Stimulated activated CD4-positive, alpha-beta T cell treated with anti-CD3 and anti-CD28 coated beads, Interleukin-1b, Interleukin-23, amount 100 ng/mL, for 24 hours (primary cell): Measurements from ENCODE around the gene NRP1.
"Not testable (repeated sequence)": the region's sequence is repeated elsewhere in the genome, so short reads cannot be mapped to it uniquely, and the experiment has no call there.

Experiments
- DNase-seq, 4 experiments: peaks; one replicate each; pipeline ENCODE4 v3.0.0-alpha.2; 2020; ENCODE audit warnings: low read depth in 4 of 4, low spot score in 1 of 4

Gene NRP1

GRCh38 chr10:33240931-33241330 is 93.5 kb downstream of the NRP1 start:
- no peak for DNase-seq

GRCh38 chr10:33240258-33240657 is 94.2 kb downstream of the NRP1 start:
- no peak for DNase-seq

DNA sequence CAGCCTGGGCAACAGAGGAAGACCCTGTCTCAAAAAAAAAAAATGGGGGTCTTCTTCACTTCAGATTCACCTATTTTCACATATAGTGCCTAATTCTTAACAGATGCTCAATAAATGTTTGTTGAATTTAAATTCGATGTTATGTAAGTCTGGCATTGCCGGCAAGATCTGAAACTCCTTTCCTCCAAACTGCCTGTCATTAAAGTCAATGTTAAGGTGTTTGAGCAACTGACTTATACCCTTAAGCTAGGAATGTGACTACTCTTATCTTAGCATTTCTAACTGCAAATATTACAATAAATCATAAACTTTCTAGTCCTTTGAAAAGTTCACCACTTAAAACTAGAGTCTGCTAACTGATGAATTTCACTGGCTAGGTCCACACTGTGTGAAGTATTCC is 95.2 kb downstream of the NRP1 start:
- DNase-seq = no peak

- no peak for DNase-seq
Observed at GRCh38 chr10:33238643-33239042, 95.8 kb downstream of the NRP1 start.

DNA sequence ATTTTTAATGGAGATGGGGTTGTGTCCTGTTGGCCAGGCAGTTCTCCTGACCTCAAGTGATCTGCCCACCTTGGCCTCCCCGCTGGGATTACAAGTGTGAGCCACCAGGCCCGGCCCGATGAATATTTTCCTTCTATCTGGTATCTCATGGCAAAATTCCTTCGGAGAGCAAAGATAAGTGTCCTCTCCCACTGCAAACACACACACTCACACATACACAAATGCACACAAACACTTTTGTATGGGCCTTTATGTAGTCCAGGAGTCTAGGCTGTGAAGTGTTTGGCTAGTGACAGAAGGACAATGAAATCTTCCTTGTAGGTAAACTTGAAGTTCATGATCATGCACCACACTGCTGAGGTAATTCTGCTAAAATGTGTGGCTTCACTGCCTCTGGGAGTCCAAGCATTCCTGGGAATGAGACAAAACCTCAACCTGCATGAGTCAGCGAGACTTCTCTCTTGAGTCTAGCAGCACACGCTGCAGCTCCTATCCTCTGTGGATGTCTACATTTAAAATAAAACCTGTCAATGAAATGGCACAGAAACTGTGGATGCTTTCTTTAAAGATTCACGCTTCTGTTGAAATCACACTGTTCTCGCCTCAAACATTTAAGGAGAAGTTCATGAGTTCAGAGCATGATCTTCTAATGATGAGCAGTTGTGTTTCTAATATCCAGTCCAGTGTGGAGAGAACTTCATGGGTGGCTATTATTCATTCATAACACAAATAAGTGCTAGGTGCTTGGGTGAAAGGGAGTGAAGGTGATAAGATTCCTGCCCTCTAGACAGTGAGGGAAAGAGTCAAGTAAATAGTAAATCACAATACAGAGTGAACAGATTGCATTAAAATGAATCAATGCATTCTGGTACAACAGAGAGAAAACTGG is 96.5 kb downstream of the NRP1 start:
- DNase-seq = no peak

DNA sequence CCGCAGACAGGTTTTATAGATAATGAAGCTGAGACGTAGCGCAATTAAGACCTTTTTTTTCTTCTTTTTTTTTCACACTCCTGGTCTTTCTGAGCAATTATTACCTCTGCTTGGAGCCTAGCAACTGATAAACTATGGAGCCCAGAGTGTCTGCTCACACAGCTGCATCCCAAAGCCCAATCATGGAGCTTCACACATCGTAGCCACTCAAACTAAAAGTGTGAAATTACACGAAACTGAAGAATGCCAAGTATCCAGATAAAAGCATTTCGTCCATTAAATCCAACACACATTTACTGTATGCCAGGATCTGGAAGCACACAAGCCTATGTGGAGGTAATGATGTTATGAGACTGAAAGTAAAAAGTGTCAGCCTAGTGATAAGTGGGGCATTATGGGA is 97.6 kb downstream of the NRP1 start:
- no peak for DNase-seq

- no peak for DNase-seq
Observed at GRCh38 chr10:33235951-33236350, 98.5 kb downstream of the NRP1 start.

- DNase-seq = no peak
Observed at GRCh38 chr10:33235251-33235884, 99.1 kb downstream of the NRP1 start.

- DNase-seq = no peak
Observed at GRCh38 chr10:33234831-33235237, 99.6 kb downstream of the NRP1 start.

- DNase-seq = no peak
Observed at GRCh38 chr10:33233635-33234034, 100.8 kb downstream of the NRP1 start.

DNA sequence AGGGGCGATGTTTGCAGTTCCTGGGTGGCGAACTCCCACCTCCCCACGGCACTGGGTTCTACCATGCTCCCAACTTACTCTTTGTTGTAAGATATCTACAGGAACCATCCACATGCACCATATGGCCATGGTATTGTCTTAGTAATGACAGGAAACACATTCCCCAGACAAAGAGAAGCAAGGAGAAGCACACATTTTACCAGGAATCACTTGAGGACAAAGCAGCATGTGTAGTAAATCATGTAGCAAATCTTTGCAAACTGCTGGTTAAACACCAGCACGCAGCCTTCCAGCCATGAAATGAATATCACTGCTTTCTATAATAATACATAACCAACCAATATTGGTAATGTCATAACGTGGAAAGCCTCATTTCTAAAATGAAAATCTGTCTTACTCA is 101.2 kb downstream of the NRP1 start:
- DNase-seq = no peak

- no peak for DNase-seq
Observed at GRCh38 chr10:33231621-33232350, 102.7 kb downstream of the NRP1 start.

DNA sequence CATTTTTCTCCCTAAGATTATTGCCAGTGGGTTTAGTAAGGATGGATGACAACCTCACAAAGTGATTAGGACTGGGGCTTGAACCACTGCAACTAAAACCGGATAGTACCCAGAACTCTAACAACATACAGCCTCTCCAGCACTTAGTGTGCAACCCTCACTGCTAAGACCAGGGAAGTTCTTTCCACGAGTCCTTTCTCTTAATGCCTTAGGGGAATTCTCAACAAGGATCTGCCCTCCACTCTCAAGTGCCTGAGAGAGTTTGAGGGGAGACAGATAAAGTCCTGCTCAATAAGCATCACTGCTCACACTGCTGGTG is 104.6 kb downstream of the NRP1 start:
- DNase-seq = no peak

- DNase-seq = no peak
Observed at GRCh38 chr10:33229252-33229948, 105.1 kb downstream of the NRP1 start.

- DNase-seq = no peak
Observed at GRCh38 chr10:33228426-33228825, 106.0 kb downstream of the NRP1 start.

GRCh38 chr10:33227489-33227888 is 107.0 kb downstream of the NRP1 start:
- no peak for DNase-seq

DNA sequence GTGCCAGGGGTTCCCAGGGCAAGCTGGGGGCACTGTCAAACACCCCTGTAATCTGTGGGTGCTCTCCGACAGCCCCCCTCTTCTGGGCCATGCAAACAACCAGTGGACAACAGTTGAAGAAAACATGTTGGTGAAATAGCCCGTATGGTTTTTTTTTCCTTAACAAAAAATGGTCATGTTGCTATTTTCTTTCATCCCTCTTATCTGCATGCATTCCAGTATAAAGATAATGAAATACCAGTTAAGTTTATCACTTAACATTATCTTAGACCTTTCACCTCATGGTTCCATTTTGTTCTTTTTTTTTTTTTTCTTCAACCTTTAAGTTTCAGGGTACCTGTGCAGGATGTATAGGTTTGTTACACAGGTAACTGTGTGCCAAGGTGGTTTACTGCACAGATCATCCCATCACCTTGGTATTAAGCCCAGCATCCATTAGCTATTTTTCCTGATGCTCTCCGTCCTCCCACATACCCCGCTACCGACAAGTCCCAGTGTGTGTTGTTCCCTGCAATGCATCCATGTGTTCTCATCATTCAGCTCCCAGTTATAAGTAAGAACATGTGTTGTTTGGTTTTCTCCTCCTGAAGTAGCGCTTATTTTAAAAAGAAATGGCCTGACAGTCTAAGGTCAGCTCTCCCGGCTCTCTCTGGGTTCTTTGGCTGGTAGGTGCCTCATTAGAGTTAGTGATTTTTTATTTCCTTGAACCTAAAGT is 110.1 kb downstream of the NRP1 start:
- DNase-seq = no peak

- no peak for DNase-seq
Observed at GRCh38 chr10:33223326-33224000, 111.0 kb downstream of the NRP1 start.

DNA sequence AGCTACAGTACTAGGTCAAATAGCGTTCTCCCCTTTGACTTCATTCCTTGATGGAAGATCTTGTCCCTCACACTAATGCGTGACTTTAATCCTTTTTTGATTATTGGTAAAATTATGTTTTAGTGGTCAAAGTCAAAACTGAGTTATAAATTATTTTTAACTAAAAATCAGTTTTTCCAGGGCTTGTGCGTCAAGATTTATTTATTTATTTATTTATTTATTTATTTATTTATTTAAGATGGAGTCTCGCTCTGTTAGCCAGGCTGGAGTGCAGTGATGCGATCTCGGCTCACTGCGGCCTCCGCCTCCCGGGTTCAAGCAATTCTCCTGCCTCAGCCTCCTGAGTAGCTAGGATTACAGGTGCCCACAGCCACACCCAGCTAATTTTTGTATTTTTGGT is 112.2 kb downstream of the NRP1 start:
- DNase-seq = not testable (repeated sequence)

GRCh38 chr10:33217854-33218253 is 116.6 kb downstream of the NRP1 start:
- no peak for DNase-seq
